BJ (cell line): ENCODE results near the gene CCR7. TPM values are rescaled to one million over a fixed set of nuclear protein-coding genes. Genes with fewer than 3 reads are reported as not detected.
"Not testable (repeated sequence)": the region's sequence is repeated elsewhere in the genome, so short reads cannot be mapped to it uniquely, and the experiment has no call there.

Experiments used
- CTCF ChIA-PET: fragments of 350-600 bp; formaldehyde crosslinking; extraction: SDS; loops from one replicate; lab custom pipeline; 2021; ENCODE audit warnings: antibody characterized with exemption, inconsistent platforms; lab: Yijun Ruan, JAX
- POLR2A ChIA-PET: fragments of 300-600 bp; sonication (Branson Sonifier 250); formaldehyde crosslinking; extraction: SDS; loops from one replicate; lab custom pipeline; 2021; ENCODE audit warnings: antibody characterized with exemption; lab: Charles Lee
- DNase-seq: peaks from one replicate; pipeline ENCODE4 v3.0.0-alpha.2; 2011; ENCODE audit warnings: low read depth
- H3K27me3 ChIP-seq: 2 replicates; pipeline ENCODE4 v1.6.0; 2011; ENCODE audit warnings: low read length; ENCODE audit not compliant: control insufficient read depth, insufficient read depth
- H3K36me3 ChIP-seq: 2 replicates; pipeline ENCODE4 v1.5.1; 2011; ENCODE audit warnings: low read length; ENCODE audit not compliant: control insufficient read depth, insufficient read depth
- H3K4me3 ChIP-seq: 2 replicates; pipeline ENCODE4 v1.5.1; 2011; ENCODE audit warnings: low read depth, mild to moderate bottlenecking, control low read depth, low read length
- CTCF ChIP-seq: IDR thresholded peaks from 2 replicates; pipeline ENCODE4 v1.5.1; 2011; ENCODE audit warnings: low read depth, mild to moderate bottlenecking, control low read depth, inconsistent platforms, low read length, moderate library complexity; ENCODE audit not compliant: insufficient read depth
- polyA plus RNA-seq: library from polyadenylated mRNA; depleted of rRNA; stranded (reverse); fragments of >200 nt; gene quantifications from 2 replicates; pipeline ENCODE4 v1.2.3, GENCODE V29; 2011

Gene CCR7
- polyA plus RNA-seq, 1 experiment, result 0.45 TPM

- Histone ChIP-seq H3K36me3 (no peaks in the 10 kb centered on the region), H3K4me3 (no peak overlapping the region), H3K27me3 (peaks cover 5% of the 10 kb centered on the region; the same call in 1 of the 2 replicates)
- ChIA-PET CTCF (no interaction called here), POLR2A (no interaction called here)
- DNase-seq, result no peak
- no peak for TF ChIP-seq CTCF
Measured at GRCh38 chr17:40579471-40579870, 14.2 kb upstream of the CCR7 start.

GRCh38 chr17:40577611-40578065 is 12.4 kb upstream of the CCR7 start:
- POLR2A ChIA-PET, result no interaction called here
- Histone ChIP-seq H3K4me3 (no peak overlapping the region), H3K36me3 (no peaks in the 10 kb centered on the region), H3K27me3 (peaks cover 5% of the 10 kb centered on the region; the same call in 1 of the 2 replicates)
- CTCF ChIA-PET, result interaction anchor here (0.7 to 1.5 kb wide), 3 partner anchors 9 to 215 kb away, joined by 3 to 5 read pairs (median 4); no protein-coding TSS in a partner anchor
- no peak for DNase-seq
- no peak for TF ChIP-seq CTCF

- H3K4me3 ChIP-seq, result no peak overlapping the region
- DNase-seq, result no peak
- H3K27me3 ChIP-seq, result peaks cover 4% of the 10 kb centered on the region; the same call in 1 of the 2 replicates
- no peaks in the 10 kb centered on the region for H3K36me3 ChIP-seq
- no peak for TF ChIP-seq CTCF
- POLR2A ChIA-PET, result no interaction called here
- CTCF ChIA-PET, result interaction anchor here (1.5 kb wide), 1 partner anchor 15 kb away, joined by 5 read pairs; no protein-coding TSS in a partner anchor
Measured at GRCh38 chr17:40576113-40576740, 11.0 kb upstream of the CCR7 start.

GRCh38 chr17:40574292-40574691 is 9.0 kb upstream of the CCR7 start:
- no peak for TF ChIP-seq CTCF
- Histone ChIP-seq H3K36me3 (no peaks in the 10 kb centered on the region), H3K27me3 (peaks cover 2% of the 10 kb centered on the region; the same call in 1 of the 2 replicates), H3K4me3 (no peak overlapping the region)
- ChIA-PET POLR2A (no interaction called here), CTCF (no interaction called here)
- no peak for DNase-seq

GRCh38 chr17:40572245-40572993 is 7.1 kb upstream of the CCR7 start:
- H3K36me3 ChIP-seq, DNase-seq, POLR2A ChIA-PET, H3K27me3 ChIP-seq, H3K4me3 ChIP-seq: not testable (repeated sequence)
- CTCF ChIA-PET, result interaction anchor here (0.6 kb wide), 1 partner anchor 105 kb away, joined by 3 read pairs; no protein-coding TSS in a partner anchor
